ENCODE data around the gene BLVRA.

DNA sequence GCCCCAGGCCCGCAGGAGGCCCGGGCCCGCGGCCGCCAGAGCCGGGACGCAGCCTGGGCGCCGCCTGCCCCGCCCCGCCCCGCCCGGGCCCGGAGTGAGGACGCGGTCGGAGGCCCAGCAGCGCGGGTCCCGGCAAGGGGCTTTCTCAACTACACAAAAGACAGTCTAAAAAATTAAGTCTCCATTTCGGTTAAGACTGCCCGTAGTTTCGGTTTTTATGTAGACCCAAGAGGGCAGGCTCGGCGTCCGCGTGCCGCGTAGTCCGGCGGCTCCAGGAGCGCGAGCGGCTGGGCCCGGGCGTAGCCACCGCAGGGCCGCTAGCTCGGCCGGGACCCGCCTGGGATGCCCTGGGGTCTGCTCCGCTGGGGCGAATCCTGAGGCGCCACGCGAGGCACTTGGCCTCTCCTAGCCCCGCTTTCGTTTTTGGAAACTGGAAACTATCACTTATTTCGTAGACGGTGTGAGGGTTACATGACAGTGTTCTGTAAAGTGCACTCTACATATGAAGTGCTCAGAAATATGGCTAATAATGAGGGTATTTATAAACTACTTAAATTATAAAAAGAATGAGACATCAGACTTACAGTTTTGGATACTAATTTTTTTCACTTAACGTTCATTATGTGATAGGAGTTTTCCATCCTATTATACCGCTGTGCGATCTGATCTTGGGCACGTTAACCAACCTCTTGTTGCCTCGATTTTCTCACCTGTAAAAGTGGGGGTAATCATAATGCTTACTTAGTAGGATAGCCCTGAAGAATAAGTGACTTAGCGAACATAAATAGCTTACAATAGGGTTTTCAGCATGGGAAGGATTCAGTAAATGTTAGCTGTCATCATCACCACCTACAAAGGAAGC is 573 bp downstream of the BLVRA start:
- TF ChIP-seq, protein P1, sequence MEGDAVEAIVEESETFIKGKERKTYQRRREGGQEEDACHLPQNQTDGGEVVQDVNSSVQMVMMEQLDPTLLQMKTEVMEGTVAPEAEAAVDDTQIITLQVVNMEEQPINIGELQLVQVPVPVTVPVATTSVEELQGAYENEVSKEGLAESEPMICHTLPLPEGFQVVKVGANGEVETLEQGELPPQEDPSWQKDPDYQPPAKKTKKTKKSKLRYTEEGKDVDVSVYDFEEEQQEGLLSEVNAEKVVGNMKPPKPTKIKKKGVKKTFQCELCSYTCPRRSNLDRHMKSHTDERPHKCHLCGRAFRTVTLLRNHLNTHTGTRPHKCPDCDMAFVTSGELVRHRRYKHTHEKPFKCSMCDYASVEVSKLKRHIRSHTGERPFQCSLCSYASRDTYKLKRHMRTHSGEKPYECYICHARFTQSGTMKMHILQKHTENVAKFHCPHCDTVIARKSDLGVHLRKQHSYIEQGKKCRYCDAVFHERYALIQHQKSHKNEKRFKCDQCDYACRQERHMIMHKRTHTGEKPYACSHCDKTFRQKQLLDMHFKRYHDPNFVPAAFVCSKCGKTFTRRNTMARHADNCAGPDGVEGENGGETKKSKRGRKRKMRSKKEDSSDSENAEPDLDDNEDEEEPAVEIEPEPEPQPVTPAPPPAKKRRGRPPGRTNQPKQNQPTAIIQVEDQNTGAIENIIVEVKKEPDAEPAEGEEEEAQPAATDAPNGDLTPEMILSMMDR (IDR thresholded peaks at IDR 0.05) = no peak
- TF ChIP-seq POLR2AphosphoS5 (IDR thresholded peaks at IDR 0.05) = no peak
